Pancreas (tissue), 10 donors: ENCODE measurements around the gene TBC1D10B. TPM values are rescaled to one million over a fixed set of nuclear protein-coding genes. Genes with fewer than 3 reads are reported as not detected.
A peak's percentile ranks its signal among the peaks of the same experiment; 100 is the strongest.

Experiments
- ATAC-seq, 4 donors: fragments of 200-7000 bp; cut with Tn5 transposase; one replicate each; pipeline versions ENCODE4 v1.8.0 to v1.9.1; 2020; ENCODE audit warnings: mild to moderate bottlenecking in 4 of 4, moderate library complexity in 4 of 4
- DNase-seq, 6 donors: peaks; one replicate each; pipeline ENCODE4 v3.0.0-alpha.2; 2020
- FAIRE-seq: peaks from 2 replicates; lab custom pipeline; 2012; peaks lifted over from hg19 to GRCh38; lab: Jason Lieb, UNC
- H3K27ac ChIP-seq, 4 donors: fragments of 200-600 bp; sonication (generic); 1 replicate in 3 of 4; 2 replicates in 1 of 4; pipeline versions ENCODE4 v1.5.0 to v1.8.0; 2020
- H3K27me3 ChIP-seq, 4 donors: fragments of 200-600 bp; one replicate each; pipeline ENCODE4 v1.8.0; 2021
- H3K36me3 ChIP-seq, 3 donors: fragments of 200-600 bp; sonication (generic) in 1 of 3; one replicate each; pipeline versions ENCODE4 v1.5.0 to v1.8.0; 2020 to 2021
- H3K4me1 ChIP-seq, 3 donors: fragments of 200-600 bp; one replicate each; pipeline ENCODE4 v1.8.0; 2021
- H3K4me3 ChIP-seq, 4 donors: fragments of 200-600 bp; sonication (generic) in 2 of 4; one replicate each; pipeline versions ENCODE4 v1.5.0 to v1.8.0; 2020 to 2021
- H3K9me3 ChIP-seq, 4 donors: fragments of 200-600 bp; one replicate each; pipeline ENCODE4 v1.8.0; 2021
- WGBS, 2 donors: extraction: QIAGEN DNeasy Blood & Tissue Kit; methylation state at CpG; one replicate each; pipeline ENCODE4 v1.1.7; 2013; 5-methylcytosine and 5-hydroxymethylcytosine counted together
- intact Hi-C, 3 donors: fragments of 100-400 bp; cut with DNase I; formaldehyde crosslinking; loops; one replicate each; pipeline versions ENCODE4 v1.11.1 to v1.14.2; 2022
- polyA plus RNA-seq, 2 donors: library from polyadenylated mRNA; stranded (reverse); fragments of 200-250 nt; gene quantifications; one replicate each; pipeline ENCODE4 v1.2.3, GENCODE V29; 2013
- total RNA-seq, 6 donors: library from RNA; stranded (reverse); fragmentation: NEBNext Ultra II Directional in 4 of 6; extraction: Animal tissue kit (Norgen Biotek cat#: 25700) in 4 of 6; gene quantifications; one replicate each; pipeline versions ENCODE4 v1.2.1 to v1.2.4, GENCODE V29; 2021 to 2023
- TF ChIP-seq, protein P1 (sequence below), 4 donors: fragments of 200-600 bp; sonication (generic) in 3 of 4; IDR thresholded peaks; one replicate each; pipeline versions ENCODE4 v1.5.0 to v1.8.0; 2021; ENCODE audit warnings: antibody characterized with exemption in 4 of 4
- donor health status: healthy with polysubstance abuse.
- donor health status: DM: no; HTN: no; CAD: no; lungs with moderate emphysema.
- donor health status: DM: no; HTN: no; CAD: no.
- donor health status: control.
- donor health status: control.
- donor health status: Bipolar disorder and iron deficiency.
- donor health status: DM: yes; HTN: yes; CAD: no.
- donor health status: DM: no; HTN: no; CAD: no.
- donor health status: DM: no; HTN: no; CAD: no.
- donor health status: DM: yes; HTN: yes; CAD: no.

TBC1D10B gene
- total and polyA plus RNA-seq, 8 donors, result 14.5 to 28.2 (median 15.6) TPM

DNA sequence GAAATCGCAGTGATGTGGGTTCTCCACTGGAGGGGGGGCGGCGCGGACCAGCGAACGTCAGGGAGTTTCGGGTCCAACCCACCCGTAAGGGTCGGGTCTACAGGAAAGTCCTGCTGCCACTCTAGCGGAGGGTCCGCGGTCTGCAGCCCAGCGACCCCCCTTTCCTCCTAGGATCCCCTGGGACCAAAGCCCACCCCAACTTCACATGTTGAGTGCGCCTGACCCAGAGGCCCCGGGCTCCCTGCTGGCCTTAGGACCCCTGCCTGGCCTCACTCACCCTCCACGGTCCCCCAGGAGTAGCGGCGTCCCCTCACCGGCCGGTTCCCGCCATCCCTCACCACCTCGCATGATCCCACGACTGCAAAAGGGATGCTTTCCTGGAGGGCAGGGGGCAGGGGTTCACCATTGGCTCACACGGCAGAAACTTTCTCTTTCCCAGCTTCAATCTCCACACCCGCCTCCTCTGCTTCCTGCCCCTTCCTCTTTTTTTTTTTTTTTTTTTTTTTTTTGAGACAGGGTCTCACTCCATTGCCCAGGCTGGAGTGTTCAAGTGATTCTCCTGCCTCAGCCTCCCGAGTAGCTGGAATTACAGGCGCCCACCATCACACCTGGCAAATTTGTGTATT lies 9.0 kb upstream of the TBC1D10B start:
- 28 to 30% methylated on average over 27 of the region's 27 CpGs for WGBS, 2 donors
- TF ChIP-seq, protein P1, sequence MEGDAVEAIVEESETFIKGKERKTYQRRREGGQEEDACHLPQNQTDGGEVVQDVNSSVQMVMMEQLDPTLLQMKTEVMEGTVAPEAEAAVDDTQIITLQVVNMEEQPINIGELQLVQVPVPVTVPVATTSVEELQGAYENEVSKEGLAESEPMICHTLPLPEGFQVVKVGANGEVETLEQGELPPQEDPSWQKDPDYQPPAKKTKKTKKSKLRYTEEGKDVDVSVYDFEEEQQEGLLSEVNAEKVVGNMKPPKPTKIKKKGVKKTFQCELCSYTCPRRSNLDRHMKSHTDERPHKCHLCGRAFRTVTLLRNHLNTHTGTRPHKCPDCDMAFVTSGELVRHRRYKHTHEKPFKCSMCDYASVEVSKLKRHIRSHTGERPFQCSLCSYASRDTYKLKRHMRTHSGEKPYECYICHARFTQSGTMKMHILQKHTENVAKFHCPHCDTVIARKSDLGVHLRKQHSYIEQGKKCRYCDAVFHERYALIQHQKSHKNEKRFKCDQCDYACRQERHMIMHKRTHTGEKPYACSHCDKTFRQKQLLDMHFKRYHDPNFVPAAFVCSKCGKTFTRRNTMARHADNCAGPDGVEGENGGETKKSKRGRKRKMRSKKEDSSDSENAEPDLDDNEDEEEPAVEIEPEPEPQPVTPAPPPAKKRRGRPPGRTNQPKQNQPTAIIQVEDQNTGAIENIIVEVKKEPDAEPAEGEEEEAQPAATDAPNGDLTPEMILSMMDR (IDR thresholded peaks at IDR 0.05), result no peak
- intact Hi-C loops, result no loop called here
- DNase-seq (no peak), FAIRE-seq (no peak), ATAC-seq (no peak)
- Histone ChIP-seq H3K36me3 (no peaks in the 10 kb centered on the region), H3K27ac (peak overlapping the region; percentile 94 to 100 (median 98)), H3K27me3 (no peaks in the 10 kb centered on the region), H3K4me3 (peak overlapping the region; percentile 8 to 64 (median 36)), H3K9me3 (no peaks in the 10 kb centered on the region), H3K4me1 (peaks cover 0 to 4% (median 2%) of the 10 kb centered on the region in 3 donors)

DNA sequence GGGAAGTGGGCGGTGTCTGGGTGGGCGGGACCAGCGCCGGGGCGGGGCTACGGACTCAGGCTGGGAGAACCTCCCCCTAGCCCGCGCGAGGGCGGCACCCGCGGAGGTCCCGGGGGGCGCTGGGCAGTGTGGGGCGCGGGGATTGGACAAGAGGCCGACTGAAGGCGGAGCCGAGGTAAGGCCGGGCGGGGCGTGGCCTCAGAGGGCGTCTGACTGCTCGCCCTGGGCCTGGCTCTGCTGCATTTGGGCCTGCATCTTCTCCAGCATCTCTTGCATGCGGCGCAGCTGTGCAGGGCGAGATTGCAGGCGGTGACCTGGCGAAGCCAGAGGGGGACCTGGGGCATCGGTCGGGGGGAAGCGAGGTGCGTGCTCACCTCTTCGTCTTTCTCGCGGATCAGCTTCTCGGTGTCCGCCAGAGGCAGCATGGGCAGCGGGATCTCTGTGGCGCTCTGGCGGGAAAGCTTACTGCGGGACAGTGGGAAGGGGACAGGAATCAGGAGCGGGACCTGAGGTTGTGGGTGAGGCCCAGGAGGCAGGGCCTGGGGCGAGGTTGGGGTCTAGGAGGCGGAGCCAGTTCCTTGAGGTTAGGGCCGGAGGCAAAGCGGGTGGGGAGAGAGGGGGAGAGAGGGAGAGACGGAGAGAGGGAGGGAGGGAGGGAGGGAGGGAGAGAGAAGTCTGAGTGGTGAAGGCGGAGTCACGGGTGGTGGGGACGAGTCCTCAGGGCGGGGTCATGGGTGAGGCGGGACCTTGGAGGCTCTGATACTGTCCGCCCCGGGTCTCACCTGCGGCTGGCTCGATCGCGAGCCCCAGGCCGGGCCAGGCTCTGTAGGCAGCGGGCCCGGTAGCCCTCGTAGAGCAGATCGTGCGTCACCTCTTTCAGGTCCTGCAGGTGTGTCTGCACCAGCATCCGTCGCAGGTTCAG lies 8.2 kb upstream of the TBC1D10B start:
- DNase-seq, result peak; percentile 98 to 100 (median 98)
- H3K27me3 ChIP-seq, result no peaks in the 10 kb centered on the region
- peak overlapping the region; percentile 94 to 100 (median 98) for H3K27ac ChIP-seq
- H3K4me3 ChIP-seq, result peak overlapping the region; percentile 42 to 64 (median 55)
- intact Hi-C loops, result no loop called here
- TF ChIP-seq, protein P1 (IDR thresholded peaks at IDR 0.05), result no peak
- no peaks in the 10 kb centered on the region for H3K36me3 ChIP-seq
- peak; percentile 91 to 96 (median 92) for ATAC-seq
- peaks cover 0 to 7% (median 4%) of the 10 kb centered on the region in 3 donors for H3K4me1 ChIP-seq
- 0 to 1% methylated on average over 58 to 67 of the region's 67 CpGs for WGBS, 2 donors
- no peaks in the 10 kb centered on the region for H3K9me3 ChIP-seq
- FAIRE-seq, result peak; percentile 34

DNA sequence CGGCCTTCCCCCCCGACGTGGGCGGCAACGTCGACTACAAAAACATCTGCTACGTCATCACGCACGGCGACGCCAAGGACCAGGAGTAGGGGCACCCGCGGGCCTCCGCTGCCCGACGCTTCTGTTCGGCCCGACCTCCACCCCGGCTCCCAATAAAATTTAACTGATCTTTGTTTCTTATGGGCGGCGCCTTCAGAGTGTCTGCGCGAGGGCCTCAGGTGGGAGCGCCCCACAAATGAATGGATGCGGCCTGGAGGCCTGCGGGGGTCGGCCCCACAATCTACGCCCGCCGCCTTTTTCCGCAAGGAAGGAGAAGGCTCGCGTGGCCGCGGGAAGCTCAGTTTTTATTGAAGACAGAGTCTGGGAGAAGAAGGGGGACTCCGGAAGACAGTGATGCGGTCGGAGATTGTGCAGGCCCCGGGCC lies 7.5 kb upstream of the TBC1D10B start:
- Histone ChIP-seq H3K4me3 (peak overlapping the region; percentile 25 to 64 (median 46)), H3K4me1 (peaks cover 0 to 9% (median 7%) of the 10 kb centered on the region in 3 donors), H3K9me3 (no peaks in the 10 kb centered on the region), H3K27me3 (no peaks in the 10 kb centered on the region), H3K36me3 (no peaks in the 10 kb centered on the region), H3K27ac (peak overlapping the region; percentile 94 to 100 (median 98))
- ATAC-seq (peak; percentile 32 to 66 (median 50)), FAIRE-seq (no peak), DNase-seq (peak; percentile 81 to 91 (median 86))
- TF ChIP-seq, protein P1 (IDR thresholded peaks at IDR 0.05), result no peak
- intact Hi-C loops, result no loop called here
- 2 to 3% methylated on average over 36 to 39 of the region's 39 CpGs for WGBS, 2 donors

DNA sequence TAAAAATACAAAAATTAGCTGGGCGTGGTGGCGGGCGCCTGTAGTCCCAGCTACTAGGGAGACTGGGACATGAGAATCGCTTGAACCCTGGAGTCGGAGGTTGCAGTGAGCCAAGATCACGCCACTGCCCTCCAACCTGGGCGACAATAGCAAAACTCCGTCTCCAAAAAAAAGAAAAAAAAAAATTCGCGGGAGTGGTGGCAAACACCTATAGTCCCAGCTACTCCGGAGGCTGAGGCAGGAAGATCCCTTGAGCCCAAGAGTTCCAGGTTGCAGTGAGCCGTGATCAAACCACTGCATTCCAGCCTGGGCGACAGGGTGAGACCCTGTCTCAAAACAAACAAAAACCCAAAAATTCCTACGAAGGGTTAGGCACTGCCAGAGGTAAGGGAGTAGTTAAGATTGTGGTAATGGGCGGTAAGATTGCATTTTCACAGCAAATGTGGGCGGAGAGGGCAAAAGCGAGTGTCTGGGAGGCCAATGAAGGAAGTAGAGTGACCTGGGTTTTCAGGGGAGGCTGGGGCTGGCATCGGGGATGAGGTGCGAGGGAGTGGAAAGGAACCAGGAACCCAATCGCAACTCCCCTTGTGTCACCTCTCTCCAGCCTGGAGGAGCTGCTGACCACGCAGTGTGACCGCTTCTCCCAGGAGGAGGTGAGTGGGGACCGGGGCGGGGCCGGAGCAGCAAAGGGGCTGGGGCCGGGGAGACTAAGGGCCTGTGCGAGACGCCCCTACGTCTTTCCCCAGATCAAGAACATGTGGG lies 6.9 kb upstream of the TBC1D10B start:
- H3K27me3 ChIP-seq, result no peaks in the 10 kb centered on the region

More for the DNA sequence above, 6.9 kb upstream of the TBC1D10B start:
- no peak for DNase-seq
- WGBS, 2 donors, result 59 to 60% methylated on average over 29 of the region's 29 CpGs
- peaks cover 0 to 9% (median 7%) of the 10 kb centered on the region in 3 donors for H3K4me1 ChIP-seq
- intact Hi-C loops, result no loop called here
- TF ChIP-seq, protein P1 (IDR thresholded peaks at IDR 0.05), result no peak
- H3K9me3 ChIP-seq, result no peaks in the 10 kb centered on the region
- no peak for ATAC-seq
- no peaks in the 10 kb centered on the region for H3K36me3 ChIP-seq
- H3K27ac ChIP-seq, result peak overlapping the region; percentile 94 to 100 (median 98)
- no peak for FAIRE-seq
- H3K4me3 ChIP-seq, result peak overlapping the region in 3 of 4 donors; percentile 40 to 64 (median 53)
